ENCODE measurements around the gene CNTNAP2. TPM values are rescaled to one million over a fixed set of nuclear protein-coding genes. Genes with fewer than 3 reads are reported as not detected.
"Not testable (repeated sequence)": the region's sequence is repeated elsewhere in the genome, so short reads cannot be mapped to it uniquely, and the experiment has no call there.

The CNTNAP2 gene
- total RNA-seq, 1 donor from 2014 or later: not detected

- no peak overlapping the region for H3K4me3 Mint-ChIP-seq
- intact Hi-C loops (cut with micrococcal nuclease): no loop called here
- DNase-seq (ENCODE audit: low spot score): no peak
- no peaks in the 10 kb centered on the region for H3K9me3 Mint-ChIP-seq
- H3K4me1 Mint-ChIP-seq (ENCODE audit: low read depth): no peaks in the 10 kb centered on the region
- no peaks in the 10 kb centered on the region for H3K36me3 Mint-ChIP-seq (ENCODE audit: low read depth)
- no peak overlapping the region for H3K27ac Mint-ChIP-seq
- H3K27me3 Mint-ChIP-seq (ENCODE audit: insufficient read depth): no peaks in the 10 kb centered on the region
Observed at GRCh38 chr7:148463210-148463609, 2346.6 kb downstream of the CNTNAP2 start.

- Mint-ChIP-seq H3K4me3 (no peak overlapping the region), H3K36me3 (ENCODE audit: low read depth) (no peaks in the 10 kb centered on the region), H3K9me3 (no peaks in the 10 kb centered on the region), H3K4me1 (ENCODE audit: low read depth) (no peaks in the 10 kb centered on the region), H3K27me3 (ENCODE audit: insufficient read depth) (no peaks in the 10 kb centered on the region), H3K27ac (no peak overlapping the region)
- DNase-seq (ENCODE audit: low spot score): no peak
- intact Hi-C loops (cut with micrococcal nuclease): no loop called here
Observed at GRCh38 chr7:148464947-148465346, 2348.3 kb downstream of the CNTNAP2 start.

GRCh38 chr7:148465441-148465840 lies 2348.8 kb downstream of the CNTNAP2 start:
- H3K27ac Mint-ChIP-seq; intact Hi-C loops (cut with micrococcal nuclease); H3K4me3 Mint-ChIP-seq; DNase-seq (ENCODE audit: low spot score); H3K36me3 Mint-ChIP-seq (ENCODE audit: low read depth); H3K9me3 Mint-ChIP-seq; H3K4me1 Mint-ChIP-seq (ENCODE audit: low read depth); H3K27me3 Mint-ChIP-seq (ENCODE audit: insufficient read depth): not testable (repeated sequence)

GRCh38 chr7:148466120-148466519 lies 2349.5 kb downstream of the CNTNAP2 start:
- DNase-seq (ENCODE audit: low spot score): no peak
- intact Hi-C loops (cut with micrococcal nuclease): no loop called here
- no peaks in the 10 kb centered on the region for H3K4me1 Mint-ChIP-seq (ENCODE audit: low read depth)
- H3K36me3 Mint-ChIP-seq (ENCODE audit: low read depth): no peaks in the 10 kb centered on the region
- no peaks in the 10 kb centered on the region for H3K9me3 Mint-ChIP-seq
- no peak overlapping the region for H3K4me3 Mint-ChIP-seq
- H3K27ac Mint-ChIP-seq: no peak overlapping the region
- H3K27me3 Mint-ChIP-seq (ENCODE audit: insufficient read depth): no peaks in the 10 kb centered on the region

GRCh38 chr7:148468700-148469098 lies 2352.1 kb downstream of the CNTNAP2 start:
- intact Hi-C loops (cut with micrococcal nuclease): no loop called here
- H3K4me1 Mint-ChIP-seq (ENCODE audit: low read depth): no peaks in the 10 kb centered on the region
- H3K27me3 Mint-ChIP-seq (ENCODE audit: insufficient read depth): peaks cover 2% of the 10 kb centered on the region
- no peak overlapping the region for H3K27ac Mint-ChIP-seq
- no peak for DNase-seq (ENCODE audit: low spot score)
- no peaks in the 10 kb centered on the region for H3K36me3 Mint-ChIP-seq (ENCODE audit: low read depth)
- H3K4me3 Mint-ChIP-seq: no peak overlapping the region
- H3K9me3 Mint-ChIP-seq: no peaks in the 10 kb centered on the region
